ENCODE data around the gene CREM. TPM values are rescaled to one million over a fixed set of nuclear protein-coding genes. Genes with fewer than 3 reads are reported as not detected.

CREM gene
- total and polyA plus RNA-seq, 12 donors = 37.8 to 91.7 (median 57.6) TPM

DNA sequence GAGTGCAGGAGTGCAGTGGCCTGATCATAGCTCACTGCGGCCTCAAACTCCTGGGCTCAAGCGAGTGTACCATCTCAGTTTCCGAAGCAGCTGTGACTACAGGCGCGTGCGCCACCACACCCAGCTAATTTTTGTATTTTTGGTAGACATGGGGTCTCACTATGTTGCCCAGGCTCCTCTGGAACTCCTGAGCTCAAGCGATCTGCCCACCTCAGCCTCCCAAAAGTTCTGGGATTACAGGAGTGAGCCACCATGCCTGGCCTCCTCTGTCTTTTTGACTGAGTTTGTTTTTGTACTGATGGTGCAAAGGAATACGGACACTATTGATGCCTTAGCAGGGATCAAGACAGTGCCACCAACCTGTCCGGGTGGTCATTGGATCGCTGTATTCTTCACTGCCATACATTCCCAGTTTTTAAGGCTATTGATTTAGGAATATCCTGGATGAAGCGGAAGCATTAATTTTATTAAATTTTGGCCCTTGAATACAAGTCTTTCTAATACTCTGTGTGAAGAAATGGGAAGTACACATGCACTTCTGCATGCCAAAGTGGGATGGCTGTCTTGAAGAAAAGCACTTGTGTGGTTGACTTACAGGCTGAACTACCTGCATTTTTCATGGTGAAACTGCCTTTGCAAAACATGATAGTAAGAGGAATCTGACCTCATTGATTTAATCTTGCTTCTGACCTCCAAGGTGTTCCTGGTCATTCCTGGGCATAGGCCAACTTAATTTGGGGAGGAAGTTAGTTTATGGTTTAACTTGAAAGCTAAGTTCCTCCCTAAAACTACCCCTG, 34.5 kb upstream of the CREM start:
- Histone ChIP-seq H3K27ac (no peak overlapping the region), H3K9me3 (peaks cover 0 to 9% (median 0%) of the 10 kb centered on the region in 11 donors), H3K4me3 (no peak overlapping the region), H3K36me3 (peaks cover 0 to 7% (median 0%) of the 10 kb centered on the region in 9 donors), H3K4me1 (peaks cover 8 to 34% (median 28%) of the 10 kb centered on the region in 9 donors), H3K27me3 (peaks cover 0 to 16% (median 0%) of the 10 kb centered on the region in 7 donors)
- DNase-seq = no peak
- intact Hi-C loops (cut with DNase I) = loop anchor here in 1 of 10 donors (5.0 kb wide), 1 partner anchor 895 kb away; no protein-coding TSS in a partner anchor
- no peak for TF ChIP-seq CTCF (IDR thresholded peaks at IDR 0.05)
- ATAC-seq = no peak
- WGBS, 2 donors = 88 to 96% methylated on average over 11 of the region's 11 CpGs

DNA sequence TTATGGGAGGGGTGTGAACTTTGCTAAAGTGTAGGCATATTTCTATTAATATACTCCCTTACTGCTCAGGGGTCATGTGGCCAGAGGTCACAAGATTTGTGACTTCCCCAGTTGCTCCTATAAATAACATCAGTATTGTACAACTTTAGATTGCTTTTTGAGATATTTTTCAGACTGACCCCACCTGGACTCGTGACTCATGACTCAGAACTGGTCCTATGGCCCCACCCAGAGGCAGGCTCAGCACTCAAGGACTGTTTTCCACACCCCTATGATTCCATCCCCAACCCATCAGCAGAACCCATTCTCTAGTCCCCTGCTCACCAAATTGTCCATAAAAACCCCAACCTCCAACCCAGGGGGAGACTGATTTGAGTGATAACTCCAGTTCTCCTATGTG, 33.8 kb upstream of the CREM start:
- WGBS, 2 donors = 53 to 69% methylated on average over 1 of the region's 1 CpG
- Histone ChIP-seq H3K4me3 (no peak overlapping the region), H3K4me1 (peaks cover 8 to 28% (median 21%) of the 10 kb centered on the region in 9 donors), H3K27ac (no peak overlapping the region), H3K9me3 (peaks cover 0 to 9% (median 0%) of the 10 kb centered on the region in 11 donors), H3K36me3 (peaks cover 0 to 2% (median 0%) of the 10 kb centered on the region in 9 donors), H3K27me3 (peaks cover 0 to 23% (median 0%) of the 10 kb centered on the region in 7 donors)
- intact Hi-C loops (cut with DNase I) = loop anchor here in 1 of 10 donors (5.0 kb wide), 1 partner anchor 894 kb away; no protein-coding TSS in a partner anchor
- DNase-seq = no peak
- no peak for TF ChIP-seq CTCF (IDR thresholded peaks at IDR 0.05)
- no peak for ATAC-seq

- no peak overlapping the region for H3K27ac ChIP-seq
- H3K4me3 ChIP-seq = no peak overlapping the region
- intact Hi-C loops (cut with DNase I) = no loop called here
- no peaks in the 10 kb centered on the region for H3K36me3 ChIP-seq
- peaks cover 0 to 9% (median 0%) of the 10 kb centered on the region in 11 donors for H3K9me3 ChIP-seq
- ATAC-seq (no peak), DNase-seq (no peak)
- WGBS, 2 donors = 63 to 76% methylated on average over 2 of the region's 2 CpGs
- peaks cover 0 to 1% (median 0%) of the 10 kb centered on the region in 9 donors for H3K4me1 ChIP-seq
- H3K27me3 ChIP-seq = peaks cover 0 to 23% (median 0%) of the 10 kb centered on the region in 7 donors
- no peak for TF ChIP-seq CTCF (IDR thresholded peaks at IDR 0.05)
Measured at GRCh38 chr10:35096312-35096711, 30.3 kb upstream of the CREM start.

GRCh38 chr10:35097510-35097909, 29.1 kb upstream of the CREM start:
- peaks cover 0 to 9% (median 0%) of the 10 kb centered on the region in 11 donors for H3K9me3 ChIP-seq
- no peaks in the 10 kb centered on the region for H3K4me1 ChIP-seq
- no peak overlapping the region for H3K4me3 ChIP-seq
- peaks cover 0 to 23% (median 0%) of the 10 kb centered on the region in 7 donors for H3K27me3 ChIP-seq
- no peaks in the 10 kb centered on the region for H3K36me3 ChIP-seq
- 72 to 73% methylated on average over 1 of the region's 1 CpG for WGBS, 2 donors
- ATAC-seq (no peak), DNase-seq (no peak)
- H3K27ac ChIP-seq = no peak overlapping the region
- intact Hi-C loops (cut with DNase I) = no loop called here
- no peak for TF ChIP-seq CTCF (IDR thresholded peaks at IDR 0.05)

Measured in heart right ventricle (tissue), 16 donors.